SK-N-MC (cell line): ENCODE measurements around the gene COL5A3.

Experiments
- EZH2 ChIP-seq: fragments of 200-600 bp; sonication (generic); IDR thresholded peaks from one replicate; pipeline ENCODE4 v1.6.1; 2017; ENCODE audit warnings: antibody characterized with exemption
- POLR2AphosphoS5 ChIP-seq: IDR thresholded peaks from 2 replicates; pipeline ENCODE4 v1.6.1; 2012; ENCODE audit warnings: mild to moderate bottlenecking, low read depth, low read length, borderline replicate concordance

DNA sequence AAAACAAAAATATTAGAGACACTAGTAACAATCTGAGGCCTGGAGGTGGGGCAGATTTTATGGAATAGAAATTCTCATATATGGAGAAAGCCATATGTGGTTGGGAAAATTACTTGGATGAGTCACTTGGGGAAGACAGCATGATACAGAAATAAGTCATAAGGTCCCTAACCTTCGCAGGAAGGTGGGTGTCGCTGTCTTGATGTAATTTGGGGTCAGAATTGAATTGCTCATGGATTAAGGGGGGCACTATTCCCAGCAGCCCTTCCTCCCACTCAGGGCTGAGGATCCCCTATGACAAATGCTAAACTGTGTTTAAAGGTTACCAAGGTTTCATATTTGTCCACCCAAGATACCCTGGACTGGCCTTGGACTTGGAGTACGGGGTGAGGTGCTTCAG is 8.0 kb upstream of the COL5A3 start:
- no peak for TF ChIP-seq EZH2
- no peak for TF ChIP-seq POLR2AphosphoS5
